ENCODE measurements around the gene TMEM168.
"Not testable (repeated sequence)": the region's sequence is repeated elsewhere in the genome, so short reads cannot be mapped to it uniquely, and the experiment has no call there.

GRCh38 chr7:112731324-112731723 lies 58.9 kb downstream of the TMEM168 start:
- not testable (repeated sequence) for TF ChIP-seq CTCF, POLR2A (IDR thresholded peaks at IDR 0.05)
